Measurements from ENCODE around the gene C10orf71. TPM values are rescaled to one million over a fixed set of nuclear protein-coding genes. Genes with fewer than 3 reads are reported as not detected.

Gene C10orf71
- total RNA-seq, 1 donor from 2014 or later: not detected

- Histone ChIP-seq H3K4me3 (ENCODE audit: low read depth, low read length) (no peak overlapping the region), H3K27me3 (ENCODE audit: control insufficient read depth, insufficient read depth, low read length) (no peaks in the 10 kb centered on the region), H3K36me3 (ENCODE audit: control insufficient read depth, insufficient read depth, low read length) (no peaks in the 10 kb centered on the region)
- DNase-seq (ENCODE audit: low read depth): no peak
- no peak for TF ChIP-seq CTCF (IDR thresholded peaks at IDR 0.05; ENCODE audit: insufficient read depth, low read length, poor library complexity, severe bottlenecking)
Measured at GRCh38 chr10:49271346-49271745, 27.6 kb upstream of the C10orf71 start.

GRCh38 chr10:49272251-49273081, 26.5 kb upstream of the C10orf71 start:
- no peaks in the 10 kb centered on the region for H3K36me3 ChIP-seq (ENCODE audit: control insufficient read depth, insufficient read depth, low read length)
- no peak for DNase-seq (ENCODE audit: low read depth)
- H3K27me3 ChIP-seq (ENCODE audit: control insufficient read depth, insufficient read depth, low read length): no peaks in the 10 kb centered on the region
- no peak overlapping the region for H3K4me3 ChIP-seq (ENCODE audit: low read depth, low read length)
- no peak for TF ChIP-seq CTCF (IDR thresholded peaks at IDR 0.05; ENCODE audit: insufficient read depth, low read length, poor library complexity, severe bottlenecking)

GRCh38 chr10:49273082-49273465, 25.9 kb upstream of the C10orf71 start:
- no peak for DNase-seq (ENCODE audit: low read depth)
- no peak for TF ChIP-seq CTCF (IDR thresholded peaks at IDR 0.05; ENCODE audit: insufficient read depth, low read length, poor library complexity, severe bottlenecking)
- Histone ChIP-seq H3K27me3 (ENCODE audit: control insufficient read depth, insufficient read depth, low read length) (no peaks in the 10 kb centered on the region), H3K36me3 (ENCODE audit: control insufficient read depth, insufficient read depth, low read length) (no peaks in the 10 kb centered on the region), H3K4me3 (ENCODE audit: low read depth, low read length) (no peak overlapping the region)

GRCh38 chr10:49273626-49274025, 25.3 kb upstream of the C10orf71 start:
- no peak for DNase-seq (ENCODE audit: low read depth)
- no peak for TF ChIP-seq CTCF (IDR thresholded peaks at IDR 0.05; ENCODE audit: insufficient read depth, low read length, poor library complexity, severe bottlenecking)
- no peaks in the 10 kb centered on the region for H3K27me3 ChIP-seq (ENCODE audit: control insufficient read depth, insufficient read depth, low read length)
- no peak overlapping the region for H3K4me3 ChIP-seq (ENCODE audit: low read depth, low read length)
- H3K36me3 ChIP-seq (ENCODE audit: control insufficient read depth, insufficient read depth, low read length): no peaks in the 10 kb centered on the region

- Histone ChIP-seq H3K27me3 (ENCODE audit: control insufficient read depth, insufficient read depth, low read length) (no peaks in the 10 kb centered on the region), H3K4me3 (ENCODE audit: low read depth, low read length) (no peak overlapping the region), H3K36me3 (ENCODE audit: control insufficient read depth, insufficient read depth, low read length) (no peaks in the 10 kb centered on the region)
- DNase-seq (ENCODE audit: low read depth): no peak
- no peak for TF ChIP-seq CTCF (IDR thresholded peaks at IDR 0.05; ENCODE audit: insufficient read depth, low read length, poor library complexity, severe bottlenecking)
Measured at GRCh38 chr10:49274886-49275285, 24.1 kb upstream of the C10orf71 start.

GRCh38 chr10:49275896-49276295, 23.1 kb upstream of the C10orf71 start:
- no peak overlapping the region for H3K4me3 ChIP-seq (ENCODE audit: low read depth, low read length)
- DNase-seq (ENCODE audit: low read depth): no peak
- H3K27me3 ChIP-seq (ENCODE audit: control insufficient read depth, insufficient read depth, low read length): no peaks in the 10 kb centered on the region
- H3K36me3 ChIP-seq (ENCODE audit: control insufficient read depth, insufficient read depth, low read length): no peaks in the 10 kb centered on the region
- TF ChIP-seq CTCF (IDR thresholded peaks at IDR 0.05; ENCODE audit: insufficient read depth, low read length, poor library complexity, severe bottlenecking): no peak

Data from kidney epithelial cell (primary cell).